ENCODE results near the gene KLHL29.

Gene KLHL29

DNA sequence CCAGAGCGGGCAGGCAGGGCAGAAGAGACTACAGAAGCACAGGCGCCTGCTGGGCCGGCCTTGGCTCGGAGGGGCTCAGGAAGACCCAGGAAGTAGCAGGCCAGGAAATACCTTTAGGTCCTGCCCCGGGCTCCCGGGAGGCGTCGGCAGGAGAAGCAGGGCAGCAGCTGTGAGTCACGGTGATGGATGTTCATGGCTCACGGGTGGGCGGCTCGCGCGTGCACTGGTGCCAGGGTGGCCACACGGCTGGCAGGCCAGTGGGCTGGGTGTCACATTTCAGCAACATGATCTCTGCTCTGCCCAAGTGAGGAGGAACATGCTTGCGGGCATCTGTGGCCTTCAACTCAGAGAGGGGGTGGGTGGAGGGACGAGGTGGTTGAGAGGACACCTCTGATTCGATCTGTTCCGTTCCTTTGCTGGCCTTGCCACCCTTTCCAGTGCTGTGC, 139.3 kb downstream of the KLHL29 start:
- no peak for TF ChIP-seq ZFX (IDR thresholded peaks at IDR 0.05)
- TF ChIP-seq, protein P1, sequence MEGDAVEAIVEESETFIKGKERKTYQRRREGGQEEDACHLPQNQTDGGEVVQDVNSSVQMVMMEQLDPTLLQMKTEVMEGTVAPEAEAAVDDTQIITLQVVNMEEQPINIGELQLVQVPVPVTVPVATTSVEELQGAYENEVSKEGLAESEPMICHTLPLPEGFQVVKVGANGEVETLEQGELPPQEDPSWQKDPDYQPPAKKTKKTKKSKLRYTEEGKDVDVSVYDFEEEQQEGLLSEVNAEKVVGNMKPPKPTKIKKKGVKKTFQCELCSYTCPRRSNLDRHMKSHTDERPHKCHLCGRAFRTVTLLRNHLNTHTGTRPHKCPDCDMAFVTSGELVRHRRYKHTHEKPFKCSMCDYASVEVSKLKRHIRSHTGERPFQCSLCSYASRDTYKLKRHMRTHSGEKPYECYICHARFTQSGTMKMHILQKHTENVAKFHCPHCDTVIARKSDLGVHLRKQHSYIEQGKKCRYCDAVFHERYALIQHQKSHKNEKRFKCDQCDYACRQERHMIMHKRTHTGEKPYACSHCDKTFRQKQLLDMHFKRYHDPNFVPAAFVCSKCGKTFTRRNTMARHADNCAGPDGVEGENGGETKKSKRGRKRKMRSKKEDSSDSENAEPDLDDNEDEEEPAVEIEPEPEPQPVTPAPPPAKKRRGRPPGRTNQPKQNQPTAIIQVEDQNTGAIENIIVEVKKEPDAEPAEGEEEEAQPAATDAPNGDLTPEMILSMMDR (conservative IDR thresholded peaks at IDR 0.05): no peak
- peak overlapping the region; percentile 61 for H3K27ac ChIP-seq

- TF ChIP-seq ZFX (IDR thresholded peaks at IDR 0.05): no peak
- TF ChIP-seq, protein P1 (conservative IDR thresholded peaks at IDR 0.05): no peak
- no peak overlapping the region for H3K27ac ChIP-seq
These were observed 140.3 kb downstream of the KLHL29 start for GRCh38 chr2:23525137-23525765.

DNA sequence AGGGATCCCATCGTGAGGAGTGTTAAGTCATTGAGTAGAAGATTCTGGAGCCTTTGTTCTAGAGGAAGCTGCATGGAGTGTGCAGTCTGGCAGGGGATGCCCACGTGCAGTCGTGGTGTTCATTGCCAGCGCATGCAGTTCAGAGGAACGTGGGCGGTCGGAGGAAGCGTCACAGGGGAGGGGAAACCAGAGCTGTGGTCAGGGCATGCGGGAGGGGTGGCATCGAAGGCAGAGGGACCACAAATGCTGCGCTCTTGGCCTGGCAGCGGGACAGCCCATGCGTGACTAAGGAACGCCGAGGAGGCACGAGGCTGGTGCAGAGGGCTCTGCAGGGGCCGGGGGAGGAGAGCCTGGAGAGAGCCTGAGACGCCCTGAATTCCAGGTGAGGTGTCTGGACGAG, 141.1 kb downstream of the KLHL29 start:
- H3K27ac ChIP-seq: no peak overlapping the region
- TF ChIP-seq, protein P1 (conservative IDR thresholded peaks at IDR 0.05): no peak
- TF ChIP-seq ZFX (IDR thresholded peaks at IDR 0.05): no peak

- H3K27ac ChIP-seq: no peak overlapping the region
- no peak for TF ChIP-seq ZFX (IDR thresholded peaks at IDR 0.05)
- TF ChIP-seq, protein P1 (conservative IDR thresholded peaks at IDR 0.05): no peak
These were observed 142.1 kb downstream of the KLHL29 start for GRCh38 chr2:23526835-23527790.

DNA sequence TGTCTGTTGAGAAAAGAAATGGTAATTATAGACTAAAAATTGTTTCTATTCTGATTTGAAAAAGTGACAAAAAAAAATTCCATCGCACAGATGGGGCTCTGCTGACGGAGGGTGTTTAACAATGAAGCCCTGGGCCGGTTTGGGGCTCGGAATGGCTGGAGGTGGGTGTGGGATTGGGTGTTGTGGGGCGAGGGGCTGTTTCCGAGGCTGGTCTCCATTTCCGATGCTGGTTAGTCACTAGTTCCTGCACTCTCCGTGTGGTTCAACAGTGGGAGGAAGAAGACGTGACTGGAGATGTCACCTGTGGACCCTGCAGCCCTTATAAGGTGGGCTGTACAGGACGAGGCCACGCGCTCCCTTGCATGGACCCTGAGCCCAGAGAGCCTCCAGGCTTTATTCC, 143.2 kb downstream of the KLHL29 start:
- no peak overlapping the region for H3K27ac ChIP-seq
- TF ChIP-seq ZFX (IDR thresholded peaks at IDR 0.05): no peak
- TF ChIP-seq, protein P1 (conservative IDR thresholded peaks at IDR 0.05): no peak

DNA sequence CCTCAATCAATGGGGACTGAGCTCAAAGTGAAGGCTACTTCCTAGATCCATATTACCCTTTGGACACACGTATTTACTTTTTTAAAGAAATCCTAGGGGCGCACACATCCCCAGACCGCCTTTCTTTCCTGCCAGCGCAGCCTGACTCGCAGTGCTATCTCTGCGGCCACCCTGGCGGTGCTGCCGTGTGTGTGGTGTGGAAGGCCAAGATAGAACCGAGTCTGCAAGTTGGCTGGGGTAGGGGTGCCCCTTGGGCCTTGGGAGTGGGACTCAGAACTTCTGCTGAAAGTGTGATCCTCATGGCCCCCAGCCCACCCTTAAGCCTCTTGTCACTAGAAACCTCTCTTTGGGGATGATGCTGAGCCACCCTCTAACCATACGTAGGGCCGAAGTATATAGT, 143.7 kb downstream of the KLHL29 start:
- H3K27ac ChIP-seq: no peak overlapping the region
- no peak for TF ChIP-seq ZFX (IDR thresholded peaks at IDR 0.05)
- TF ChIP-seq, protein P1 (conservative IDR thresholded peaks at IDR 0.05): no peak

DNA sequence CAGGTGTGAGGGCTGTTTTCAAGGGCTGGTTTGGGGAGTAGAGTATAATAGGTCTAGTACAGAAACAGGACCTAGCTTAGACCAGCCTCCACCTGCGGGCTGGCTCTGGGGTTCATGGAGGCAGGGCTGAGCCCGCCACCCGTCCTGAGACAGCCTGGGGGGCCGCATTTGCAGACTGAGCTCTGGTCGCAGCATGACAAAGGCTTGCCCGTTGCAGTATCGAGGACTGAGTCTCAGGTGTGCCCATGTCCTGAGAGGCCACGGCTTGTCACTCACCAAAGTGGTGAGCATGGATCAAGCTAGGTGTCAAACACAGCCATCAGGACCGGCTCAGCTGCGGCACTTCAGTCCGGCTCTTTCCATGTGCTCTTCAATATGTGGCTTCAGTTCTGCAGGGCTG, 144.7 kb downstream of the KLHL29 start:
- TF ChIP-seq, protein P1 (conservative IDR thresholded peaks at IDR 0.05): no peak
- no peak for TF ChIP-seq ZFX (IDR thresholded peaks at IDR 0.05)

More for the DNA sequence above, 144.7 kb downstream of the KLHL29 start:
- H3K27ac ChIP-seq: no peak overlapping the region
